22Rv1 (cell line): Measurements from ENCODE around the gene RAB40B.

Experiments
- H3K27ac ChIP-seq: fragments of 450-650 bp; 2 replicates; pipeline ENCODE4 v1.5.1; 2017
- ZFX ChIP-seq: fragments of 450-650 bp; IDR thresholded peaks from 2 replicates; pipeline ENCODE4 v1.6.1; 2017; ENCODE audit warnings: antibody characterized with exemption, borderline replicate concordance
- TF ChIP-seq, protein P1 (sequence below): fragments of 450-650 bp; IDR thresholded peaks from 2 replicates; pipeline ENCODE4 v1.5.1; 2017; ENCODE audit warnings: mild to moderate bottlenecking

RAB40B gene

GRCh38 chr17:82736511-82737185 lies 38.1 kb upstream of the RAB40B start:
- H3K27ac ChIP-seq: peak overlapping the region; percentile 73
- TF ChIP-seq, protein P1, sequence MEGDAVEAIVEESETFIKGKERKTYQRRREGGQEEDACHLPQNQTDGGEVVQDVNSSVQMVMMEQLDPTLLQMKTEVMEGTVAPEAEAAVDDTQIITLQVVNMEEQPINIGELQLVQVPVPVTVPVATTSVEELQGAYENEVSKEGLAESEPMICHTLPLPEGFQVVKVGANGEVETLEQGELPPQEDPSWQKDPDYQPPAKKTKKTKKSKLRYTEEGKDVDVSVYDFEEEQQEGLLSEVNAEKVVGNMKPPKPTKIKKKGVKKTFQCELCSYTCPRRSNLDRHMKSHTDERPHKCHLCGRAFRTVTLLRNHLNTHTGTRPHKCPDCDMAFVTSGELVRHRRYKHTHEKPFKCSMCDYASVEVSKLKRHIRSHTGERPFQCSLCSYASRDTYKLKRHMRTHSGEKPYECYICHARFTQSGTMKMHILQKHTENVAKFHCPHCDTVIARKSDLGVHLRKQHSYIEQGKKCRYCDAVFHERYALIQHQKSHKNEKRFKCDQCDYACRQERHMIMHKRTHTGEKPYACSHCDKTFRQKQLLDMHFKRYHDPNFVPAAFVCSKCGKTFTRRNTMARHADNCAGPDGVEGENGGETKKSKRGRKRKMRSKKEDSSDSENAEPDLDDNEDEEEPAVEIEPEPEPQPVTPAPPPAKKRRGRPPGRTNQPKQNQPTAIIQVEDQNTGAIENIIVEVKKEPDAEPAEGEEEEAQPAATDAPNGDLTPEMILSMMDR: no peak
- no peak for TF ChIP-seq ZFX

GRCh38 chr17:82734987-82735866 lies 36.7 kb upstream of the RAB40B start, which contains the start of gene FN3K:
Gene FN3K (plus strand): TSS chr17:82735615. CDS start chr17:82735637, 22 bp downstream.
- H3K27ac ChIP-seq: peak within 1 kb of the TSS; percentile 73
- no peak for TF ChIP-seq ZFX
- TF ChIP-seq, protein P1: no peak

GRCh38 chr17:82732118-82732743 lies 33.7 kb upstream of the RAB40B start:
- no peak overlapping the region for H3K27ac ChIP-seq
- TF ChIP-seq, protein P1: no peak
- no peak for TF ChIP-seq ZFX

DNA sequence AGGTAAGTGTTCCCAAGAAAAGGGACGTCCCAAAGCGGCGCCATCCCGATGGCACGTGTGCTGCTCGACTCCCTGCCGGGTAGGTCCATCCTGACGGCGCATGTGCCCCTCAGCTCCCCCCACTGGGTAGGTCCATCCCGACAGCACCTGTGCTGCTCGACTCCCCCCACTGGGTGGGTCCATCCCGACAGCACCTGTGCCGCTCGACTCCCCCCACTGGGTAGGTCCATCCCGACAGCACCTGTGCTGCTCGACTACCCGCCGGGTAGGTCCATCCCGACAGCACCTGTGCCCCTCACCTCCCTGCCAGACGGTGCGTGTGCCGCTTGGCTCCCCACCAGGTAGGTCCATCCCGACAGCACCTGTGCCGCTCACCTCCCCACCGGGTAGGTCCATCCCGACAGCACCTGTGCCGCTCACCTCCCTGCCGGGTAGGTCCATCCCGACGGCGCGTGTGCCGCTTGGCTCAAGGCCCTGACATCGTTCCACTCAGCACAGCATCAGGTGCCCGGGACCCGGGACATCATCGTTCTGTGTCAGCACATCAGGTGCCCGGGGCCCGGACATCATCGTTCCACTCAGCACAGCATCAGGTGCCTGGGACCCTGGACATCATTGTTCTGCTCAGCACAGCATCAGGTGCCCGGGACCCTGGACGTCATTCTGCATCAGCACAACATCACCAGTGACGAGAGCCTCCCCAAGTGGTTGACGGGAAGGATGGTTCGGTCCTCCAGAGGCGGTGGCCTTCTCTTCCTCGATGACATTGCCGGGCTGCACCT lies 31.2 kb upstream of the RAB40B start:
- TF ChIP-seq, protein P1: no peak
- no peak overlapping the region for H3K27ac ChIP-seq

DNA sequence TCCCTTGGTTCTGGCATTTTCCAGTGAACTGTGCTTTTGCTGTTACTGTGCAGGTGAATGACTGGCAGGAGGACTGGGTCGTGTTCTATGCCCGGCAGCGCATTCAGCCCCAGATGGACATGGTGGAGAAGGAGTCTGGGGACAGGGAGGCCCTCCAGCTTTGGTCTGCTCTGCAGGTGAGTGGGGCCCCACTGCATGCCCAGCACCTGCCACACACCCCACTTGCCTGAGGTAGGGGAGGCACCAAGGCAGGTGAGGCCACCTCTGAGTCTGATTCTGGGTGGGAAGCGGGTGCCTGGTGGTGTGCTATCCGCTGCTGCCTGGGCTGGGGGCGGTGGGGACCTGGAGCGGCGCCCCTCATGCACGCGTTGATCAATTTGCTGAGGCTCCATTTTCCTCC lies 27.9 kb upstream of the RAB40B start:
- no peak for TF ChIP-seq ZFX
- TF ChIP-seq, protein P1: no peak
- H3K27ac ChIP-seq: no peak overlapping the region

DNA sequence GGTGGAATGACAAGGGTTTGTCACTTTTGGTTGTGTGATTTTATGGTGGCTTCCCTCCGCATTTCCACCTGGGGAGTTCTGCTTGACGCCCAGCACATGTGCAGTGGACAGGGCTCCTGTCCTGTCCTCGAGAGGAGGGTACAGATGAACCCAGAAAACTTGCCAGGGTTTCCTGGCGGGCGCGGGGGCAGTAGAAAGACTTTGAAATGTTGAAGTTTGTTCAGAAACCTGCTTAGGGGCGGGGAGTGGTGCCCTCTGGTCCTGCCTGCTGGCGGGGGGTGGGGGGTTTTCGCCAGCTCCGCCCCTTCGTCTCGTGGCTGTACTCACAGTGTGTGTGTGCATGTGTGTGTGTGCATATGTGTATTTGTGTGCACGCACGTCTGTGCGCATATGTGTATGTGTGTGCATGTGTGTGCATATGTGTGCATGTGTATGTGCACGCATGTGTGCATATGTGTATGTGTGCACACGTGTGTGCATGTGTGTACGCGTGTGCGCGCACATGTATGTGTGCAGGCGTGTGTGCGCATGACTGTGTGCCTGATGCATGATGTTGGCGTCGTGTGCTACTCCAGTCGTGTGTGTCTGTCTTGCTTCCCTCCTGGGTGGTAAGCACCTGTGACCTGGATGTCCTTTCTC lies 24.8 kb upstream of the RAB40B start:
- TF ChIP-seq ZFX: no peak
- TF ChIP-seq, protein P1: no peak
- no peak overlapping the region for H3K27ac ChIP-seq
